Rectal smooth muscle tissue (tissue), 1 donor: ENCODE data around the gene CSPG4.
"Not testable (repeated sequence)": the region's sequence is repeated elsewhere in the genome, so short reads cannot be mapped to it uniquely, and the experiment has no call there.

Experiments used
- H3K27ac ChIP-seq: one replicate; pipeline ENCODE4 v1.7.0; 2013; ENCODE audit warnings: low read depth, low read length, inconsistent platforms
- H3K27me3 ChIP-seq: one replicate; pipeline ENCODE4 v1.7.0; 2013; ENCODE audit warnings: low read length; ENCODE audit not compliant: control insufficient read depth, insufficient read depth
- H3K36me3 ChIP-seq: one replicate; pipeline ENCODE4 v1.7.0; 2013; ENCODE audit warnings: low read length; ENCODE audit not compliant: control insufficient read depth, insufficient read depth
- H3K4me1 ChIP-seq: one replicate; pipeline ENCODE4 v1.7.0; 2013; ENCODE audit warnings: low read length; ENCODE audit not compliant: control insufficient read depth, insufficient read depth
- H3K4me3 ChIP-seq: one replicate; pipeline ENCODE4 v1.7.0; 2013; ENCODE audit warnings: low read length
- H3K9ac ChIP-seq: one replicate; pipeline ENCODE4 v1.7.0; 2013; ENCODE audit warnings: low read length

Gene CSPG4

DNA sequence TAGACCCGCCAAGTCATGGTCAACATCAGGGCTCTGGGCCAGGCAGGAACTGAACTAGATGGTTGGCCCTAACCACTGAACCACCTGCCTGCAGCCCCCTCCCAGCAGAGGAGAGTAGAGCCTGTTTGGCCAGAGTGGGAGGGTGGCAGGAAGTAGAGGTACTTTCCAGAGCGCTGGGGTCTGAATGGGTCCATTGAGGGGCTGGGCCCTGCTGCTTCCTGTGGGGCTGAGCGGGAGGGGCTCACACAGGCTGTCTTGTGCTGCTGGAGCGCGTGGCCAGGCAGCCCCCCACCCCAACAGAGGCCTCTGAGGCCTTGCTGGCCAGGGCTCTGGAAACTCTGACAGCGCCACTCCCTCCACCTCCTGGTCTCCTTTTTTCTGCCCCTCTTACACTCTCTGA, 17.4 kb downstream of the CSPG4 start:
- Histone ChIP-seq H3K9ac (no peak overlapping the region), H3K27me3 (no peaks in the 10 kb centered on the region), H3K4me3 (no peak overlapping the region), H3K4me1 (peaks cover 60% of the 10 kb centered on the region), H3K27ac (peak overlapping the region; percentile 98), H3K36me3 (no peaks in the 10 kb centered on the region)

DNA sequence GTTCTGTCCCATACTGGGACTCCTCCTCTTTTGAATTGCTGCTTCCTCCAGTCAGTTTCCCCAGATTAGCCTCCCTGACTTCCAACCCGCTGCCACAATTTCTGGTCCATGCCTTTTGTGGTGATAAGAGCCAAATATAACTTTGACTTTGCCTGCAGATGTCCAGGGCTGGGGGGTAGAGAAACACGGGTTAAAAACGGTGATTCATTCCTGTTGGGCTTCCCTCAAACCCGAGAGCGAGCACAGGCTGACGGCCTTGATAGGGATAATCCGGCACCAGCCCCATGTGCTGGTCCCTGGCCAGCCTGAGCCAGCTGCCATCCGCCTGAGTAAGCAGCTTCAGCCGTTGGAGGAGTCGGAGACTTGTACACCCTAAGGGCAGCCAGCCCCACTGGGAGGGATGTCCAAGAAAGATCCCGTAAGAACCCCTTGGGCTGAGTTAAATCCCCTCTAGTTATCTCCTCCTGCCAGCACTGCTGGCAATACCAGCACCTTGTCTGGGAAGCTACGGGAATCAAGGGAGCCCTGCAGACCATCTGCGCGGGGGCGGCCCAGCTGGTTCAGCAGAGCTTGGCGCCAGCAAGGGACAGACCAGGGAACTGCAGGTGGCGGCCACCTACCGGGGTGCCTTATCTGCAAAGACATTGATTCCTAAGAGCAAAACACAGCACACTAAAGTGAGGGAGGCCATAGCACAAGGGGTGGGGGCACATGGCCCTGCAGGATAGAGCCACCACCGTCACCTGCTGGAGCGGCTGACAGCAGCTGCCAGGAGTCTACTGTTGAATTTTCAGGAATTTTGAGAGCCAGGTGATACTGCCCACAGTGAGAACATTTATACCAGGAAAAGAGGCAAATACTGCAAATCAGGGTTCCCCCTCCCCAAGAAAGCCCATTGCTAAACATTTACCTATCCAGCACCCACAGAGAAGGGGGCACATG, 18.1 kb downstream of the CSPG4 start:
- no peak overlapping the region for H3K9ac ChIP-seq
- no peaks in the 10 kb centered on the region for H3K36me3 ChIP-seq
- peak overlapping the region; percentile 15 for H3K4me3 ChIP-seq
- H3K27ac ChIP-seq, result peak overlapping the region; percentile 98
- H3K4me1 ChIP-seq, result peaks cover 57% of the 10 kb centered on the region
- H3K27me3 ChIP-seq, result no peaks in the 10 kb centered on the region

DNA sequence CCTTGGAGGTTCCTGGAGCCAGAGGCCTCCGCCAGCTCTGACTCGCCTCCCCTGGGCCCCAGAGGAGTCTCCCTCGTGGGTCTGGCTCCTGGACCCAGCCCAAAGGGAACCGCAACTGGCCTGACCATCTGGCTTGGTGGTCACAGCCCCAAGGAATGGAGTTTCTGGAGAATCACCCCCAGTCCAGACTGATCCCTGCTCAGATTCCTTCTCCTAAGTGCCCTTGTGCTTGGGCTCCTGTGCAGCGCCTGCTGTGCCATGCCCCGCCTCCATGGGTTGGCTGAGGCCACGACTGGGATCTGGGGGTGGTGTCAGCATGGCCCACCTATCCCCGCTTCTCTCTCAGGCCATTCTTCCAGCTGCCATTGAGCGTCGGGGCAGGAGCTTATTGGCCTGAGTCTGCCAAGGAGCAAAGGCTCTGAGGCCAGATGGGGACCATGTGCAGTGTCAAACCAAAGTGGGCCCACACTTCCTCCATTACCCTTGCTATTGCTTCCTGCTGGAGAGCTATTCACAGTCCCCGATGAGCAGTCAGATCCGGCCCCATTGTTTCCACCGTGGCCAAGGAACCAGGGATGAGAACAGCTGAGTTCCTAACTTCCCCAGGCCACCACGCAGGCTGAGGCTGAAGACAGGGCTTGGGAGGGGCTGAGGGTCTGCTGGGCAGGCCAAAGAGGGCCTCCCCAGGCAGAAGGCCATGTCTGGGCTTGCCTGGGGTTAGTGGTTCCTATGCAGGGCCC, 19.0 kb downstream of the CSPG4 start:
- H3K4me3 ChIP-seq, result peak overlapping the region; percentile 18
- no peaks in the 10 kb centered on the region for H3K27me3 ChIP-seq
- H3K36me3 ChIP-seq, result no peaks in the 10 kb centered on the region
- peaks cover 52% of the 10 kb centered on the region for H3K4me1 ChIP-seq
- peak overlapping the region; percentile 98 for H3K27ac ChIP-seq
- no peak overlapping the region for H3K9ac ChIP-seq

DNA sequence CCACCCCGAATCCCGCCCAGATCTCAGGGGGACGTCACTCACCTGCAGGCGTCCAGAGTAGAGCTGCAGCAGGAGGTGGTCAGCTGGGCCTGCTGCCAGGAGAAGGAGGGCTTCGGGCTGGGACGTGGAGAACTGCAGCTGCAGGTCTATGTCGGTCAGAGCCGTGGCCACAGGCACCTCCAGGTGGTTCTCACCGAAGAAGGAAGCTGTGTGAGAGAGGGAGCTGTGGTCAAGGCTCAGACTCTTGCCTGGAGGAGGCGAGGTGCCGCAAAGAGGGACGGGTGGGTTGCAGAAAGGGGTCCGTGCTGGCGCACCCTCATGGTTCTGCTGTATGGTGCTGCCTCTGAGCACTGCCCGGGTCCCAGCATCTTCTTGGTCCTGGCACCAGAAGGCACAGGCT, 19.6 kb downstream of the CSPG4 start:
- H3K9ac ChIP-seq, H3K4me3 ChIP-seq, H3K27me3 ChIP-seq, H3K36me3 ChIP-seq: not testable (repeated sequence)
- Histone ChIP-seq H3K27ac (peak overlapping the region; percentile 98), H3K4me1 (peaks cover 48% of the 10 kb centered on the region)

DNA sequence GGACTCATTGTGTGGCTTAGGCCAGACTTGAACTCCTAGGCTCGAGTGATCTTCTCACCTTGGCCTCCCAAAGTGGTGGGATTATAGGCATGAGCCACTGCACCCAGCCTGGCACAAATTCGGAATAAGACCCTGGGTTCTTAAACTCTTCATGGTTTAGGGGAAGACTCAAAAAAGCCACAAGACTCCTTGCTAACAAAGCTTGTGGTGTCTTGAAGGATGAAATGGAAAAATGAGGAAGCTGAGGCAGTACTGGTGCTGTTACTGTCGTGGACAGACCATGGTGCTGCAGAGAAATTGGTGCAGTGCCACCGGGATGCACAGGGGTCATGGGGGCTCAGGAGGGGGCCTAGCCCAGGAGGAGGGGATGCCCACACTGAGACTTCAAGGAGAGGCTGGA, 20.3 kb downstream of the CSPG4 start:
- not testable (repeated sequence) for H3K9ac ChIP-seq, H3K36me3 ChIP-seq, H3K4me3 ChIP-seq, H3K27me3 ChIP-seq
- H3K27ac ChIP-seq, result peak overlapping the region; percentile 37
- peaks cover 43% of the 10 kb centered on the region for H3K4me1 ChIP-seq

DNA sequence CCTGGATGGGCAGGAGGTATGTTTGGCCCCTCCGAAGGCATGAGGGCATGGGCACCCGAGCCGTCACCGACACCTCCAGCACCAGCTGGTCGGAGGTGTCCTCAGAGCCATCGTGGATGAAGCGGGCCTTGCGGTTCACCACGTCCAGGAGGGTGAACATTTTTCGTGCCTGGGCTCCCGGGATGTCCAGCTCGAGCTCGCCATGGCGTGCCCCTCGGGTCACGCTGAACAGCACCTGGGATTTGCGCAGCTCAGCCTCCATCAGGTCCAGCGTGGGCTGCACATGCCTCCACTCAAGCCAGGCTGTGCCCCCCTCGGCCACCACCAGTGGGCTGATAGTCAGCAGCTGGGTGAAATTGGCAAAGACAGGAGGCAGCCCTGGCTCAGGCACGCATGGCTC, 23.2 kb downstream of the CSPG4 start:
- not testable (repeated sequence) for H3K9ac ChIP-seq, H3K27me3 ChIP-seq, H3K27ac ChIP-seq, H3K4me3 ChIP-seq
- H3K36me3 ChIP-seq, result peaks cover 15% of the 10 kb centered on the region
- H3K4me1 ChIP-seq, result peaks cover 14% of the 10 kb centered on the region

DNA sequence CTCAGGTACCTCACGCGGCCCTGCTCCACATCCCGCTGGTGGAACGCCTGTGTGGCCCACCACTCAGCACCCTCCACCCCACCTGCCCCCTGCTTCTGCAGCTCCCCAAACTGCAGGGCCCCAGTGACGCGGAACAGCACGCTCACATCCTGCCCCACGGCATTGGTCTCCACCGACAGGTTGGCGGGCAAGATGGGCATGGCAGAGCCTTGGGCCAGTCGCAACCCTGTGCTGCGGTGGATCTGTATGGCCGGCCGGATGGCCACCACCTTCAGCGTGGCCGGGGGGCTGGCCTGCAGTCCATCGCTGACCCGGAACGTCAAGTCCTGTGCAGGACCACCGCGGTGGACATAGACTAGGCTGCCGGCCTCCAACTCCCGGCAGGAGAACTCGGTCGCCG, 23.8 kb downstream of the CSPG4 start:
- H3K4me1 ChIP-seq, result peaks cover 8% of the 10 kb centered on the region
- H3K27me3 ChIP-seq, result no peaks in the 10 kb centered on the region
- no peak overlapping the region for H3K4me3 ChIP-seq
- H3K27ac ChIP-seq, result no peak overlapping the region
- H3K9ac ChIP-seq, result no peak overlapping the region
- H3K36me3 ChIP-seq, result peaks cover 18% of the 10 kb centered on the region

DNA sequence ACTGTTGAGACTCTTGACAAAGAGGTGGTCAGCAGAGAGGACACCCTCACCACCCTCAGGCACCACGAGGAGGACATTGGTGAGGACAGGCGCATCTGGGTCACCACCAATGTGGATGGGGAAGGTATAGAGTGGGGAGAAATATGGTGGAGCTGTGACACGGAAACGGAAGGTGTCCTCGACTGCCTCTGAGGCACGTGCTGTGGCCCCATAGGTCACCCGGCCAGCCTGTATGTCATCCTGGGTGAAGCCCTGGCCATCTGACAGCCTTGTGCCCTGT, 24.4 kb downstream of the CSPG4 start:
- no peak overlapping the region for H3K4me3 ChIP-seq
- H3K9ac ChIP-seq, result no peak overlapping the region
- no peaks in the 10 kb centered on the region for H3K27me3 ChIP-seq
- peak overlapping the region; percentile 40 for H3K27ac ChIP-seq
- H3K4me1 ChIP-seq, result peaks cover 2% of the 10 kb centered on the region
- H3K36me3 ChIP-seq, result peaks cover 18% of the 10 kb centered on the region

DNA sequence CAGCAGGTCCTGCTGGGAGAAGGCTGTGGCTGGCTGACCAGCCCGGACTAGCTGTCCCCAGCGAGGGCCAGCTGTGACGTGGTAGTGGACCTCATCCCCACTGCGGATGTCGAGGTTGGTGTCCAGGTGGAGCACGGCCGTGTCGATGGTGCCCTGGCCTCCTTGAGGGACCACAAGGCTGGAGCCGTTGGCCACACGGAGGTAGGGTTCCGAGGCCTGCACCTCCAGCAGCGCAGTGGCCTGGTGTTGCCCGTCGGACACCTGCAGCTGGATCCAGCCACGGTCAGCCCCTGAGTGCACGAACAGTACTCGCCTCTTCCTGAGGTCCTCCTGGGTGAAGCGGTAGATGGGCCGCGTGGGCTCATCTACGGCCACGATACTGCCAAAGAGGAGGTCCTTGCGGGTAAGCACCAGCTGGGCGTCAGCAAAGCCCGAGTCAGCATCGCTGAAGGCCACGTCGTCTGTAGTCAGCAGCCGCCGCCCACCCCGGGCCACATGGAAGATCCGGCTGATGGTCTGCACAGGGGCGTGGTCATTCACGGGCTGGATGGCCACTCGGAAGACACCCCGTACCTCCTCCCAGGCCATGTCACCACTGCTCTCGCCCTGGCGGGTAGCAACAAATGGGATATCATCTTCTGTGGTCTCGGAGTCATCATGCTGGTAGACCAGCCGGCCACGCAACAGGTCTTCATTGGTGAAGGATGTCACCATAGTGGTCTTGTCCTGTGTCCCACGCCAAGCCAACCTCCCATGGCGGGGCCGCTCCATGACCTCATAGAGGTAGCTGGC, 25.0 kb downstream of the CSPG4 start:
- no peaks in the 10 kb centered on the region for H3K4me1 ChIP-seq
- H3K9ac ChIP-seq, result no peak overlapping the region
- no peak overlapping the region for H3K4me3 ChIP-seq
- peak overlapping the region; percentile 40 for H3K27ac ChIP-seq
- H3K27me3 ChIP-seq, result no peaks in the 10 kb centered on the region
- H3K36me3 ChIP-seq, result peaks cover 18% of the 10 kb centered on the region

DNA sequence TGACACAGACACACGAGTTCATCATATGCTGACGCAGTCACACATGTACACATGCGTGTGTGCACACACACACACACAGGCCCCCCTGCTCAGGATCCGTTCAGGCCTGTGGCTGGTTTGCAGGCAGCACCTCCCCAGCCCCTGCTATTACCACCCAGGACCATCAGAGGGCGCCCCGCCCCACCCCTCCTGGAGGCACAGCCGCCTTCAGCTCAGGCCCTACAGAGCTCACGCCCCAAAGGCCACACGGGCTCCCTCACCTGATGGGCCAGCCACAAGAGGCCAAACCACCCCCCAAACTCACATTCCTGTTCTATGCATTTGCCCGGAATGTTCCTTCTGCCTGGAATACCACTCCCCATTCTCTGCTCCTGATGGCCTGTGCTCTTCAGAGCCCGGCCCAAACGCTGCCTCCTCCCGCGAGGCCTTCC, 26.4 kb downstream of the CSPG4 start:
- peaks cover 18% of the 10 kb centered on the region for H3K36me3 ChIP-seq
- not testable (repeated sequence) for H3K4me1 ChIP-seq, H3K4me3 ChIP-seq, H3K27ac ChIP-seq, H3K27me3 ChIP-seq, H3K9ac ChIP-seq

DNA sequence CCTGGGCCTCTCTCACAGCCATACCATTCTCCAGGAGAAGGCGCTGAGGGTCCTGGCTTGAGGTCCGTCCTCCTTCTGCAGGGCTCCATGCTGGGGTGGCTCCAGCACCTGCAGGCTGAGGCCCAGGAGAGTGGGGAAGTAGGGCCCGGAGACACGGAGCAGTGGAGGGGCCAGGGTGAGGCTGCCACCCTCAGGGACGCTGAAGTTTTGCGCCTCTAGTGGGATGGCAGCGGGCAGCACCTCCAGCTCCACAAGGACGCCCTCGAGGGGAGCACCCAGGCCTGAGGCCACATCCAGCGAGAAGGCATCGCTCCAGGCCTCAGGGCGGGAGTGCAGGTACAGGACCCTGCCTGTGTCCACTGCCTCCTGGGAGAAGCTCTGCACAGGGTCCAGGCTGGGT, 27.5 kb downstream of the CSPG4 start:
- H3K4me3 ChIP-seq, result no peak overlapping the region
- no peak overlapping the region for H3K27ac ChIP-seq
- H3K9ac ChIP-seq, result no peak overlapping the region
- no peaks in the 10 kb centered on the region for H3K4me1 ChIP-seq
- H3K36me3 ChIP-seq, result peaks cover 22% of the 10 kb centered on the region
- H3K27me3 ChIP-seq, result no peaks in the 10 kb centered on the region

DNA sequence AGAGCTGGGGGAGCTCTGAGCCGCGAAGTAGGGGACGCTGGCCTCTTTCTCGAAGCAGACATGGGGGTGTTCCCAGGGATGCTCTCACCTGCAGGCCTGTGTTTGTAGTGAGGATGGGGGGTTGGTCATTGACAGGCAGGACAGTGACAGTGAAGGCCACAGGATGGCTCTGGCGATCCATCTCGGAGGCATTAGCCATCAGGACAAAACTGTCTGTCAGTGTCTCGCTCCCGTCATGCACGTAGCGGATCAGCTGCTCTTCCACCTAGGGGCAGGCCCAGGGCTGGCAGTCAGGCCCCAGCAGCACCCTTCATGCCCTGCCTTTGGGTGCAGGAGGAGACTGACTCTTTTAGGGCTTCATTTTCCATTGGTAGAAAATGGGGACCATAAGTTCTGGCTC, 28.0 kb downstream of the CSPG4 start:
- Histone ChIP-seq H3K27me3 (no peaks in the 10 kb centered on the region), H3K9ac (no peak overlapping the region), H3K27ac (no peak overlapping the region), H3K36me3 (peaks cover 22% of the 10 kb centered on the region), H3K4me1 (no peaks in the 10 kb centered on the region), H3K4me3 (no peak overlapping the region)
